ENCODE results near the gene HPN.
A peak's percentile ranks its signal among the peaks of the same experiment; 100 is the strongest.
"Not testable (repeated sequence)": the region's sequence is repeated elsewhere in the genome, so short reads cannot be mapped to it uniquely, and the experiment has no call there.

The HPN gene

GRCh38 chr19:35041548-35042055, at the start of gene HPN:
HPN (plus strand) TSS chr19:35041721; CDS start chr19:35042507, 786 bp downstream.
- no peak for DNase-seq

- not testable (repeated sequence) for DNase-seq
These were observed 48.9 kb upstream of the HPN start for GRCh38 chr19:34992582-34992981.

GRCh38 chr19:34994286-34994642, 47.3 kb upstream of the HPN start:
- DNase-seq = no peak

GRCh38 chr19:34994643-34995541, 46.6 kb upstream of the HPN start:
- DNase-seq = no peak

GRCh38 chr19:34995551-34995950, 46.0 kb upstream of the HPN start:
- no peak for DNase-seq

- no peak for DNase-seq
These were observed 44.4 kb upstream of the HPN start for GRCh38 chr19:34997071-34997617.

GRCh38 chr19:34998224-34998623, 43.3 kb upstream of the HPN start:
- not testable (repeated sequence) for DNase-seq

- DNase-seq = no peak
These were observed 42.6 kb upstream of the HPN start for GRCh38 chr19:34998777-34999497.

GRCh38 chr19:34999498-35000337, 41.8 kb upstream of the HPN start, which contains the start of gene GRAMD1A:
GRAMD1A (plus strand) TSS chr19:35000323; CDS start chr19:35000479, 156 bp downstream.
- DNase-seq = peak; percentile 24

- no peak for DNase-seq
These were observed 41.2 kb upstream of the HPN start for GRCh38 chr19:35000338-35000646.

- DNase-seq = no peak
These were observed 40.6 kb upstream of the HPN start for GRCh38 chr19:35000647-35001501.

GRCh38 chr19:35002037-35002535, 39.4 kb upstream of the HPN start:
- DNase-seq = no peak

- no peak for DNase-seq
These were observed 36.8 kb upstream of the HPN start for GRCh38 chr19:35004517-35005255.

GRCh38 chr19:35005256-35005977, 36.1 kb upstream of the HPN start:
- no peak for DNase-seq

GRCh38 chr19:35006007-35006341, 35.5 kb upstream of the HPN start:
- not testable (repeated sequence) for DNase-seq

- no peak for DNase-seq
These were observed 35.1 kb upstream of the HPN start for GRCh38 chr19:35006342-35006998.

- no peak for DNase-seq
These were observed 34.5 kb upstream of the HPN start for GRCh38 chr19:35006999-35007365.

GRCh38 chr19:35007427-35007826, 34.1 kb upstream of the HPN start:
- DNase-seq = not testable (repeated sequence)

GRCh38 chr19:35008891-35009341, 32.6 kb upstream of the HPN start:
- no peak for DNase-seq

All from DMS 273 treated with DMSO at 0.1 percent for 48 hours (cell line).